Kidney (tissue), 14 donors: ENCODE results near the gene SMG1. TPM values are rescaled to one million over a fixed set of nuclear protein-coding genes. Genes with fewer than 3 reads are reported as not detected.

Experiments
- DNase-seq, 5 donors: peaks; one replicate each; pipeline ENCODE4 v3.0.0-alpha.2; 2013 to 2020
- FAIRE-seq: peaks from 2 replicates; lab custom pipeline; 2012; peaks lifted over from hg19 to GRCh38; lab: Jason Lieb, UNC
- H3K27ac ChIP-seq, 2 donors: one replicate each; pipeline ENCODE4 v1.7.0; 2013; ENCODE audit warnings: low read depth in 2 of 2, low read length in 2 of 2, inconsistent platforms in 1 of 2
- H3K27me3 ChIP-seq: one replicate; pipeline ENCODE4 v1.7.1; 2013; ENCODE audit warnings: low read length, inconsistent platforms; ENCODE audit not compliant: control insufficient read depth, insufficient read depth
- H3K36me3 ChIP-seq, 3 donors: one replicate each; pipeline versions ENCODE4 v1.7.0 to v1.7.1; 2013; ENCODE audit warnings: low read length in 3 of 3, control low read depth in 1 of 3, inconsistent platforms in 1 of 3; ENCODE audit not compliant: insufficient read depth in 3 of 3, control insufficient read depth in 2 of 3
- H3K4me1 ChIP-seq, 3 donors: one replicate each; pipeline versions ENCODE4 v1.7.0 to v1.7.1; 2013; ENCODE audit warnings: low read length in 3 of 3, inconsistent platforms in 1 of 3, low read depth in 1 of 3; ENCODE audit not compliant: control insufficient read depth in 2 of 3, insufficient read depth in 2 of 3
- H3K4me3 ChIP-seq, 3 donors: one replicate each; pipeline versions ENCODE4 v1.7.0 to v1.8.1; 2013; ENCODE audit warnings: low read length in 3 of 3, control low read depth in 1 of 3, inconsistent platforms in 1 of 3
- H3K9ac ChIP-seq, 3 donors: one replicate each; pipeline versions ENCODE4 v1.7.0 to v1.7.1; 2013; ENCODE audit warnings: low read length in 3 of 3, control low read depth in 1 of 3, inconsistent platforms in 1 of 3
- H3K9me3 ChIP-seq, 3 donors: one replicate each; pipeline versions ENCODE4 v1.7.0 to v1.7.1; 2013; ENCODE audit warnings: low read length in 3 of 3, control low read depth in 1 of 3, inconsistent platforms in 1 of 3; ENCODE audit not compliant: control insufficient read depth in 2 of 3, insufficient read depth in 1 of 3
- CTCF ChIP-seq: IDR thresholded peaks from 3 replicates; pipeline ENCODE4 v1.5.1; 2012; ENCODE audit warnings: mild to moderate bottlenecking, moderate library complexity, borderline replicate concordance; ENCODE audit not compliant: insufficient read depth; ENCODE audit errors: extremely low read depth
- intact Hi-C: fragments of 100-400 bp; cut with DNase I; formaldehyde crosslinking; loops from one replicate; pipeline ENCODE4 v1.11.1; 2022
- polyA plus RNA-seq: library from polyadenylated mRNA; stranded (reverse); fragments of 350-450 nt; fragmentation: Illumina TruSeq; extraction: RNeasy Lipid Tissue Mini Kit (QIAGEN cat#74804); gene quantifications from one replicate; pipeline ENCODE4 v1.2.3, GENCODE V29; 2014; ENCODE audit warnings: low read depth, low replicate concordance; ENCODE audit not compliant: insufficient read depth
- total RNA-seq: library from RNA; stranded (reverse); fragmentation: NEBNext Ultra II Directional; extraction: Animal tissue kit (Norgen Biotek cat#: 25700); gene quantifications from one replicate; pipeline ENCODE4 v1.2.1, GENCODE V29; 2021
- donor health status: control.
- donor health status: control.
- donor health status: control.
- donor health status: control.
- donor health status: control.
- donor health status: DM: yes; HTN: yes; CAD: no.
- donor health status: Normal renal cell carcinoma (clear cell type).

SMG1 gene
- total and polyA plus RNA-seq, 2 donors from 2014 or later = 4.9 to 94.4 TPM

GRCh38 chr16:18800775-18801144 is 125.4 kb downstream of the SMG1 start:
- DNase-seq (peak in 2 of 5 donors; percentile 23 to 47), FAIRE-seq (no peak)
- TF ChIP-seq CTCF = no peak
- Histone ChIP-seq H3K4me3 (peak overlapping the region; percentile 78 to 92 (median 88)), H3K27ac (peak overlapping the region; percentile 86 to 95), H3K27me3 (no peaks in the 10 kb centered on the region), H3K4me1 (peaks cover 0 to 17% (median 7%) of the 10 kb centered on the region in 3 donors), H3K36me3 (peaks cover 0 to 2% (median under 1%) of the 10 kb centered on the region in 3 donors), H3K9me3 (no peaks in the 10 kb centered on the region), H3K9ac (peak overlapping the region; percentile 80 to 87 (median 86))
- intact Hi-C loops = no loop called here

GRCh38 chr16:18800293-18800692 is 125.9 kb downstream of the SMG1 start:
- DNase-seq = peak in 2 of 5 donors; percentile 10 to 41
- Histone ChIP-seq H3K4me1 (peaks cover 0 to 17% (median 7%) of the 10 kb centered on the region in 3 donors), H3K27me3 (no peaks in the 10 kb centered on the region), H3K9ac (peak overlapping the region; percentile 80 to 87 (median 86)), H3K9me3 (no peaks in the 10 kb centered on the region), H3K4me3 (peak overlapping the region; percentile 78 to 92 (median 88)), H3K27ac (peak overlapping the region in 1 of 2 donors; percentile 95), H3K36me3 (peaks cover 3 to 7% (median 4%) of the 10 kb centered on the region in 3 donors)
- intact Hi-C loops = no loop called here
- TF ChIP-seq CTCF = no peak
- no peak for FAIRE-seq

- TF ChIP-seq CTCF = no peak
- FAIRE-seq = no peak
- Histone ChIP-seq H3K27me3 (no peaks in the 10 kb centered on the region), H3K36me3 (peaks cover 3 to 9% (median 4%) of the 10 kb centered on the region in 3 donors), H3K4me1 (peaks cover 0 to 17% (median 7%) of the 10 kb centered on the region in 3 donors), H3K27ac (no peak overlapping the region), H3K9ac (peak overlapping the region in 1 of 3 donors; percentile 86), H3K9me3 (no peaks in the 10 kb centered on the region), H3K4me3 (peak overlapping the region in 1 of 3 donors; percentile 92)
- intact Hi-C loops = no loop called here
- DNase-seq = no peak
Measured at GRCh38 chr16:18799500-18799899, 126.7 kb downstream of the SMG1 start.

GRCh38 chr16:18797746-18798145 is 128.5 kb downstream of the SMG1 start:
- Histone ChIP-seq H3K9me3 (no peaks in the 10 kb centered on the region), H3K36me3 (peaks cover 6 to 21% (median 10%) of the 10 kb centered on the region in 3 donors), H3K4me3 (no peak overlapping the region), H3K27me3 (no peaks in the 10 kb centered on the region), H3K27ac (no peak overlapping the region), H3K9ac (no peak overlapping the region), H3K4me1 (peaks cover 0 to 13% (median 7%) of the 10 kb centered on the region in 3 donors)
- intact Hi-C loops = no loop called here
- FAIRE-seq (no peak), DNase-seq (no peak)
- no peak for TF ChIP-seq CTCF
